Muscle of leg (tissue), 9 donors: ENCODE data around the gene ZNF19. TPM values are rescaled to one million over a fixed set of nuclear protein-coding genes. Genes with fewer than 3 reads are reported as not detected.

Experiments
- polyA plus RNA-seq, 8 donors: library from polyadenylated mRNA; unstranded; fragments of 120-200 nt; gene quantifications; one replicate each; pipeline versions ENCODE4 v1.2.1 to v1.2.3, GENCODE V29; 2013; ENCODE audit warnings: inconsistent platforms in 1 of 8, low replicate concordance in 1 of 8; ENCODE audit not compliant: insufficient read length in 8 of 8, insufficient read depth in 1 of 8
- total RNA-seq: library from RNA; stranded (reverse); fragments of 120-200 nt; gene quantifications from one replicate; pipeline ENCODE4 v1.2.4, GENCODE V29; 2013

Gene ZNF19
- total and polyA plus RNA-seq, 9 donors: 1.4 to 3.8 (median 2.4) TPM

Other genes starting within 250 kb of the ZNF19 start
- gene CMTR2, start 199.9 kb downstream of the ZNF19 start, total RNA-seq: 22.5 TPM
- gene CMTR2, start 199.9 kb downstream of the ZNF19 start, polyA plus RNA-seq: 10 to 100 TPM; 17.2 to 28.9 (median 20.0) TPM
- 0.18 TPM for gene CALB2, start 130.6 kb downstream of the ZNF19 start, total RNA-seq
- gene CALB2, start 130.6 kb downstream of the ZNF19 start, polyA plus RNA-seq: 1 to 10 TPM in 1 of 8 donors, under 1 TPM in 7; 0.16 to 1.3 (median 0.59) TPM
- not detected for gene TLE7, start 47.3 kb downstream of the ZNF19 start, total RNA-seq
- not detected for gene TLE7, start 47.3 kb downstream of the ZNF19 start, polyA plus RNA-seq
- 10.9 TPM for gene ZNF23, start 27.1 kb downstream of the ZNF19 start, total RNA-seq
- 10 to 100 TPM in 6 of 8 donors, 1 to 10 TPM in 2; 8.8 to 11.2 (median 10.4) TPM for gene ZNF23, start 27.1 kb downstream of the ZNF19 start, polyA plus RNA-seq
- 0.04 TPM for gene CHST4, start 37.1 kb upstream of the ZNF19 start, total RNA-seq
- gene CHST4, start 37.1 kb upstream of the ZNF19 start, polyA plus RNA-seq: under 1 TPM in 3 of 8 donors, not detected in 5; 0.07 to 0.21 (median 0.08) TPM
- 0.04 TPM for gene TAT, start 87.8 kb upstream of the ZNF19 start, total RNA-seq
- under 1 TPM in 1 of 8 donors, not detected in 7; 0.17 TPM for gene TAT, start 87.8 kb upstream of the ZNF19 start, polyA plus RNA-seq
- gene MARVELD3, start 136.9 kb upstream of the ZNF19 start, total RNA-seq: not detected
- gene MARVELD3, start 136.9 kb upstream of the ZNF19 start, polyA plus RNA-seq: 1 to 10 TPM in 2 of 8 donors, under 1 TPM in 6; 0.14 to 4.0 (median 0.30) TPM
- gene PHLPP2, start 235.4 kb upstream of the ZNF19 start, total RNA-seq: 5.5 TPM
- gene PHLPP2, start 235.4 kb upstream of the ZNF19 start, polyA plus RNA-seq: 1 to 10 TPM; 4.6 to 7.9 (median 5.6) TPM